Spinal cord (tissue), 10 donors: ENCODE results near the gene FBXO10. TPM values are rescaled to one million over a fixed set of nuclear protein-coding genes. Genes with fewer than 3 reads are reported as not detected.
A peak's percentile ranks its signal among the peaks of the same experiment; 100 is the strongest.

Experiments used
- DNase-seq, 6 donors: peaks; one replicate each; pipeline versions ENCODE4 v3.0.0 to v3.0.0-alpha.2; 2013 to 2015; ENCODE audit warnings: low spot score in 6 of 6, low read depth in 4 of 6
- H3K27ac ChIP-seq: one replicate; pipeline ENCODE4 v1.5.1; 2013; ENCODE audit warnings: low read depth, low read length, control low read depth
- H3K27me3 ChIP-seq: one replicate; pipeline ENCODE4 v1.6.1; 2013; ENCODE audit warnings: low read length; ENCODE audit not compliant: control insufficient read depth, insufficient read depth
- H3K36me3 ChIP-seq: one replicate; pipeline ENCODE4 v1.6.1; 2013; ENCODE audit warnings: low read length; ENCODE audit not compliant: control insufficient read depth, insufficient read depth
- H3K4me1 ChIP-seq: one replicate; pipeline ENCODE4 v1.6.1; 2013; ENCODE audit warnings: low read length; ENCODE audit not compliant: control insufficient read depth, insufficient read depth
- H3K4me3 ChIP-seq: one replicate; pipeline ENCODE4 v1.5.1; 2013; ENCODE audit warnings: low read depth, low read length, control low read depth
- H3K9me3 ChIP-seq: one replicate; pipeline ENCODE4 v1.6.1; 2013; ENCODE audit warnings: low read length; ENCODE audit not compliant: control insufficient read depth, insufficient read depth
- WGBS: methylation state at CpG from one replicate; pipeline ENCODE4 v1.1.5; 2013; ENCODE audit warnings: missing lambda C conversion rate; ENCODE audit not compliant: insufficient coverage; 5-methylcytosine and 5-hydroxymethylcytosine counted together
- long read RNA-seq, 4 donors: transcript quantifications; one replicate each; lab custom pipeline, GENCODE V29; 2026
- polyA plus RNA-seq, 2 donors: library from polyadenylated mRNA; unstranded; fragments of 120-200 nt; gene quantifications; one replicate each; pipeline ENCODE4 v1.2.1, GENCODE V29; 2013; ENCODE audit not compliant: insufficient read length in 2 of 2
- total RNA-seq, 2 donors: library from RNA; depleted of rRNA in 1 of 2; stranded (reverse); fragments of 120-200 nt in 1 of 2; fragments of >200 nt in 1 of 2; gene quantifications; one replicate each; pipeline versions ENCODE4 v1.2.3 to v1.2.4, GENCODE V29; 2013 to 2014
- donor health status: healthy.

FBXO10 gene, protein sequence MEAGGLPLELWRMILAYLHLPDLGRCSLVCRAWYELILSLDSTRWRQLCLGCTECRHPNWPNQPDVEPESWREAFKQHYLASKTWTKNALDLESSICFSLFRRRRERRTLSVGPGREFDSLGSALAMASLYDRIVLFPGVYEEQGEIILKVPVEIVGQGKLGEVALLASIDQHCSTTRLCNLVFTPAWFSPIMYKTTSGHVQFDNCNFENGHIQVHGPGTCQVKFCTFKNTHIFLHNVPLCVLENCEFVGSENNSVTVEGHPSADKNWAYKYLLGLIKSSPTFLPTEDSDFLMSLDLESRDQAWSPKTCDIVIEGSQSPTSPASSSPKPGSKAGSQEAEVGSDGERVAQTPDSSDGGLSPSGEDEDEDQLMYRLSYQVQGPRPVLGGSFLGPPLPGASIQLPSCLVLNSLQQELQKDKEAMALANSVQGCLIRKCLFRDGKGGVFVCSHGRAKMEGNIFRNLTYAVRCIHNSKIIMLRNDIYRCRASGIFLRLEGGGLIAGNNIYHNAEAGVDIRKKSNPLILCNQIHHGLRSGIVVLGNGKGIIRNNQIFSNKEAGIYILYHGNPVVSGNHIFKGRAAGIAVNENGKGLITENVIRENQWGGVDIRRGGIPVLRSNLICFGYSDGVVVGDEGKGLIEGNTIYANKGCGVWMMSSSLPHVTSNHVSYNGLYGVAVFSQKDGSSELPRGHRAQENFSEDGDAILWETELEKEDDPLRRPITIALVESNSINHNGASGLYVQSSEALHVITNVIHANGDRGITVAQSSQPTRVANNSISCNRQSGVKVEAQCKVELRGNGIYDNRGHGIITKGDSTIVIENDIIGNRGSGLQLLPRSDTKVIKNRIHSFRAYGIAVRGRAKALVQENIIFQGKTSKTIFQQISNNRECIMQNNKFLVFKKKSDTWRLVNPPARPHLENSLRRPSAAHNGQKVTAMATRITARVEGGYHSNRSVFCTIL
- total RNA-seq (10 to 100 TPM; 15.3 to 17.2 TPM), polyA plus RNA-seq (10 to 100 TPM; 17.4 to 23.4 TPM)
- long read RNA-seq, donor 1, full-length matches to known transcripts: 1 of 1 reads
- long read RNA-seq, donor 1, partial matches to known transcripts: 0 of 1 reads
- long read RNA-seq, donor 1, other reads (novel, unspliced or antisense): 0 of 1 reads
- long read RNA-seq, donor 2, full-length matches to known transcripts: 2 of 2 reads
- long read RNA-seq, donor 2, partial matches to known transcripts: 0 of 2 reads
- long read RNA-seq, donor 2, other reads (novel, unspliced or antisense): 0 of 2 reads
- long read RNA-seq, donor 3: 0 reads
- long read RNA-seq, donor 4: 0 reads

DNA sequence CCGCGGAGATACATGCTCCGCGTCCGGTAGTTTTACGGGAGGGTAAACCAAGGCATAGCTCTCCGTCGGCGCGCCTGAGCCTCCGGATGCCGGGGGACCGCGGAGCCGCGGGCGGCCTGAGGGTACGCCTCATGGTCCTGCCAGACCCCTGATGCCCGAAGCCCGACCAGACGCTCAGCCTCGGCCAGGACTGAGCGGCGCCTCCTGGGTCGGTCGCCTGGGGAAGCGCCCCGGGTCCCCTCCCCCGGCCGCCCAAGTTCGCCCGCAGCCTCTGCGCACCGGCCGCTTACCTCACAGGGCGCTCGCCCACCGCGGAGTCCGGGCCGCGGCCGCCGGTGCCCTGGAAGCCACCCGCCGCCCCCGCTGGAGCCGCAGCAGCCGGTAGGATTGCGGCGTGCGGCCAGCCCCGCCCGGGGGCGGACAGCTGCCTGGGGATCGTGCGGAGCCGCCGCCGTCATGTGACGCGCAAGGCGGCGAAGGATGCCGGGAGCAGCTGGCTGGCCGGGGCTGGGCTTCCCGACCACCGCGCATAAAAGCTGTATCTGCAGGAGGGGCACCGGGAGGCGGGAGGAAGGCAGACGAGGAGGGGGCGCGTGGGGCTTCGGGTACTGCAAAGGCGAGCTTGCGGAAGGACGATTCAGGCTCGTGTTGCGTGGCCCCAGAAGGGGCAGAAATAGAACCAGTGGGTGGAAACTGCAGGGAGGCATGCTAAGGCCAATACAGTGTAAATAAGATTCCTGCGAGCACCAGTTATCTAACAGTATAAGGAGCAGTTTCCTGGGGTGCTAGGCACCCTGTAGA, at the start of gene FBXO10:
FBXO10 (minus strand) TSS at position 460 of the 801 bp plus-strand sequence. CDS start 34,612 bp downstream, outside the sequence.
- WGBS: 0% methylated on average over 81 of the region's 81 CpGs
- Histone ChIP-seq H3K4me1 (peaks cover 6% of the 10 kb centered on the region), H3K27me3 (no peaks in the 10 kb centered on the region), H3K27ac (peak within 1 kb of the TSS; percentile 69), H3K9me3 (no peaks in the 10 kb centered on the region), H3K36me3 (no peaks in the 10 kb centered on the region), H3K4me3 (peak within 1 kb of the TSS; percentile 74)
- DNase-seq: peak in 5 of 6 donors; percentile 71 to 96 (median 79)

DNA sequence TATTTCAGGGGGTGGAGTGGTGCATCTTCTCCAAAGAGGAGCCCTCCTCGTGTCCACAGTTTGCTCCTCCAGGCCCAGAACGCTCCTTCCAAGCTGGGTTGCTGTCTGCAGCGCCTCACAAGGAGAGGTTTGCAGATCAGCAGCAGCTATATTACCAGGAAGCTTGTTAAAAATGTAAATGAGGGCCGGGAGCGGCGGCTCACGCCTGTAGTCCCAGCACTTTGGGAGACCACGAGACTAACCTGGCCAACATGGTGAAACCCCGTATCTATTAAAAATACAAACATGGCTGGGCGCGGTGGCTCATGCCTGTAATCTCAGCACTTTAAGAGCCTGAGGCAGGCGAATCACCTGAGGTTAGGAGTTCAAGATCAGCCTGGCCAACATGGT, 49.6 kb upstream of the FBXO10 start:
- 83% methylated on average over 9 of the region's 12 CpGs for WGBS
- no peak overlapping the region for H3K4me3 ChIP-seq
- peaks cover 6% of the 10 kb centered on the region for H3K4me1 ChIP-seq
- no peaks in the 10 kb centered on the region for H3K27me3 ChIP-seq
- H3K27ac ChIP-seq: no peak overlapping the region
- no peaks in the 10 kb centered on the region for H3K36me3 ChIP-seq
- H3K9me3 ChIP-seq: no peaks in the 10 kb centered on the region
- DNase-seq: no peak

DNA sequence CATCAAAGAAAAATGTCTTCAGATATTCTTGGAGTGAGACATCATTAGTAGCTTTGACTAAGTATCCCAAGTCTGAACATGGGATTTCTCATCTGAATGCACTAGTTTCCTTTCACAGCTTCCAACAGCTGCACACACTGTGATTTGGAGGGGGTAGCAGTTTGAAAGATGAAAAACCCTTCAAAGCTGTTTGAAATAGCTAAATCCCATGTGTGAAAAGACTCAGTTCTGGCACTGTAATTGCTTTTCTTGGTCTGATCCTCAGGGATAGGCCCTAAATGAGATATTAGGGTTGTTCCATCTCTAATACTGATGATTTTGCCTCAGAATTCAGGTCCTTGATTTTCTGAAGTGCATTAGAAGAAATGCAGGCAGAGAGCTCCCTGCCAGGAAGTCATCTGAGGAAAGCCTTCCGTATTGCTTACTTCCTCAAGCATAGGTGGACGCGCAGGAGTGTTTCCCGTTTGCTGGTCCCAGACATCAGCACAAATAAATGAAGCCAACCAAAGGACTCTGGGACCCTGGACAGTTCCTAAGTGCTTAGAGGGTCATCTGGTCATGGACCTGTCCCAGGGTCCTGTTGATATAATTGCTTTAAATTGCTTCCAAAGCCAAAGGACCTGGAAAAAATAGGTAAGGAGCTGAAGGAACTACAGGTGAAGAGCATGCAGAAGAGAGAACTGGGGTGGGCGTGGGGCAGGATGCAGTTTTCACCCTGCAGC, 49.0 kb upstream of the FBXO10 start:
- WGBS: 94% methylated on average over 5 of the region's 5 CpGs
- peak in 2 of 6 donors; percentile 21 to 39 for DNase-seq
- no peaks in the 10 kb centered on the region for H3K9me3 ChIP-seq

DNA sequence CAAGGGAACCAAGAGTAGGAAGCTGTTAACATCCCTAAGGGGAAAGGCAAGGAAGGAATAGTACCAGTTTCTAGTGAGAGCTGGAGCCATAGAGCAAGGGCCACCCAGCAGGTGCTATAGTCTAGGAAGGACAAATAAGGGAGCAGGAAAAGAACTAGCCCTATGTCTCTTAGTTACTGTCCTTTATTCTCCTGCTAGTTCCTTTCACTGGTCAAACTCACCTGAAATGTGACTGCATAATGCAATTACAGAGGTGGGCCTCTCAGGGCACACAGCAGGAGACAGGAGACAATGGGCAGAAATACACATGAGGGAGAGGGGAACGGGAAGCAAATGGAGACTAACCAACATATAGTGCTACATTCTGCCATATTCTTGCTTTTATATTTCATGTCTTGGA, 47.9 kb upstream of the FBXO10 start:
- DNase-seq: no peak
- WGBS: no CpG with 5 or more reads among the region's 1 CpG

More for the DNA sequence above, 49.0 kb upstream of the FBXO10 start:
- no peaks in the 10 kb centered on the region for H3K36me3 ChIP-seq
- no peak overlapping the region for H3K4me3 ChIP-seq
- peaks cover 6% of the 10 kb centered on the region for H3K4me1 ChIP-seq
- no peak overlapping the region for H3K27ac ChIP-seq
- no peaks in the 10 kb centered on the region for H3K27me3 ChIP-seq

DNA sequence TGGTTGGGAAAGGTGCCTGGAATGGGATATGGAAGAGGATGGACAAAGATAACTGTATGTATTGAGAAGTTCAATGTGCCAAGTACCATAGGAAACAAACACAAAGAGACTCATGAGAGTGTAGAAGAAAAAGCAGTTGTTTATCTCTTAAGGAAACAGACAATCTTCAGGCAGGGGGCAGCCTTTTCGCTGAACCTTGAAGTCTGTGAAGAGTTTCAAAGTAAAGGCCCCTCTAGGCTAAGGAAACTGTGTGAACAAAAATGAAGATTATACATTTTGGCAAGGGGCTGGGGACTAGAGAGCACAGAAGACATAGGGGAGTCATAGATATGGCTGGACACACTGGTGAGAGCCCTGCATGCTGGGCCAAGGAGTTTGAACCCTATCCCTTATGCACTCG, 47.1 kb upstream of the FBXO10 start:
- H3K36me3 ChIP-seq: no peaks in the 10 kb centered on the region
- no peak for DNase-seq
- H3K27me3 ChIP-seq: no peaks in the 10 kb centered on the region
- peaks cover 6% of the 10 kb centered on the region for H3K4me1 ChIP-seq
- WGBS: 92% methylated on average over 1 of the region's 2 CpGs
- H3K4me3 ChIP-seq: no peak overlapping the region
- no peak overlapping the region for H3K27ac ChIP-seq
- no peaks in the 10 kb centered on the region for H3K9me3 ChIP-seq

More for the DNA sequence above, 47.9 kb upstream of the FBXO10 start:
- H3K9me3 ChIP-seq: no peaks in the 10 kb centered on the region
- peaks cover 6% of the 10 kb centered on the region for H3K4me1 ChIP-seq
- no peaks in the 10 kb centered on the region for H3K27me3 ChIP-seq
- H3K27ac ChIP-seq: no peak overlapping the region
- H3K36me3 ChIP-seq: no peaks in the 10 kb centered on the region
- H3K4me3 ChIP-seq: no peak overlapping the region

DNA sequence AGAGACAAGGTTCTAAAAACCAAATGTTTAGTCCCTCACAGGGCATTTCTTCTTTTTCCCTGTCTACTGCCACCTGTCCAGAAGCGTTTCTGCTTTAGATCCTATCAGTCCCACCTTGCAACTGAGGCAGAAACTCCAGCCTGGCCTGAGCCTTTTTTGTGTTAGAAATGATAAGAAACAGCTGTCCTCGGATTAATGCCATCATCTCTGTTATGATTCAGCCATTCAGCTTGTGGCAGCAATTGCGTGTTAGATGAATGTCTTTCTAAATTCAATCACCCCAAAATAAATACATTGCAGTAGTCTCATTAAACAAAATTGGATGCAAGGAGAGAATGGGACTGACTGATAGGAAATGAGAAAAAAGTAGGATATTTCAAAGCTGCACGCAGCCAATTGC, 46.3 kb upstream of the FBXO10 start:
- H3K4me3 ChIP-seq: no peak overlapping the region
- WGBS: no CpG with 5 or more reads among the region's 4 CpGs
- DNase-seq: peak in 1 of 6 donors; percentile 50

DNA sequence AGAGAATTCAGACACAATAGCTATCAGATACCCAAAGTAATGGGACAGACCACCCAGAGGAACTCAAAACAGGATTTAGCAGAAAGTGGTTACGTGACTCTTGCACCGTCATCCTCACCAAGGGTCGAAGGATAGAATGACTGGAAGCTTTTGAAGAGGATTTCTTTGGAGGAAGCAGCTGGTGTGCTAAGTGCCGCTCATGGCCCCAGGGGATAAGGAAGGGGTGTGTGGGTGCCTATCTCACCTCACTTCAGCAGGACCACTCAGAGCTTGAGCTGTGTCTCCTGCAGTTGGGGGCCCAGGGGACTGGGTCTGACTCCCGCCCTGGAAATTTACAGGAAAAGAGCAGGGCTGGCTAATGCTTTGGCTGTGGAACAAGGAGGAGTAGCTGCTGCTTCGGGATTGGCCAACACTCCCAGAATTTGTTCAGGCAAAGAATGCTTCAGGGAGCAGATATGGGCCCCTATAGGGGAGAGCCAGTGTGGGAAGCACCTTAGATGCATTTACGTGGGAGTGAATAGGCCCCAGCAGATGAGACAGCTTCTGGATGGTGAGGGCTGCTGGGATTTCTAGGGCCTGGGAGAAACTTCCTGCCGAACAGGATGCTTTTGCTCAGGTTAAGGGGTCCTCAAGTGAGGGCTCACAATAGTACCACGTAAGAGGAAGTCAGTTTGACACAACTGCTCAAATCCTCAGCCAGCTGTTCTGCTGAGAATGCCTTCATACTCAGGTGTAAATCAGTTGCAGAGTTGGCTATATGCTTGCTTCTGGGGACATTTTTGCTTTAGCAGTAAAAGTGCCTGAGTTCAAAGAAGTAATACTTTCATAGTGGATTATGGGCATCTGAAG, 45.3 kb upstream of the FBXO10 start:
- Histone ChIP-seq H3K4me1 (peaks cover 6% of the 10 kb centered on the region), H3K27me3 (no peaks in the 10 kb centered on the region), H3K9me3 (no peaks in the 10 kb centered on the region), H3K27ac (no peak overlapping the region), H3K4me3 (no peak overlapping the region), H3K36me3 (no peaks in the 10 kb centered on the region)
- 58% methylated on average over 8 of the region's 9 CpGs for WGBS
- peak in 1 of 6 donors; percentile 30 for DNase-seq

More for the DNA sequence above, 46.3 kb upstream of the FBXO10 start:
- Histone ChIP-seq H3K9me3 (no peaks in the 10 kb centered on the region), H3K36me3 (no peaks in the 10 kb centered on the region), H3K27ac (no peak overlapping the region), H3K27me3 (no peaks in the 10 kb centered on the region), H3K4me1 (peaks cover 6% of the 10 kb centered on the region)

DNA sequence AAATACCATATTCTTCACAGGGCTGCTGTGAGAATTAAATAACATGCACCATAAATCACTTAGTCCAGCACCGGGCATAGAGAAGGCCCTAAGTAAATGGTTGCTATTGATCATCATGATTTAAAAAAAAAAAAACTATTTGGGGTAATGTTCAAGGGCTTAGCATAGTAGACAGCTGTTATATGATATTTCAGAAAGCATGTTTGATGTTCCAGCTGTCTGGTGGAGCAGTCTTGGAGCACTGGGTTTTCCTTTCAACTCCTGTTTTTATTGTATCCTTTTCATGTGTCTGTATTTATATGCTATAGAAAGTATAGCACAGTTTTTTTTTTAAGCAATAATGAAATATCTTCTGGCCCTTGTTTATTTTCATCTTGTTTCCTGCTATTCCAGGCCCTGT, 44.2 kb upstream of the FBXO10 start:
- Histone ChIP-seq H3K36me3 (no peaks in the 10 kb centered on the region), H3K27ac (no peak overlapping the region), H3K4me3 (no peak overlapping the region), H3K9me3 (no peaks in the 10 kb centered on the region), H3K27me3 (no peaks in the 10 kb centered on the region), H3K4me1 (peaks cover 6% of the 10 kb centered on the region)
- no CpG with 5 or more reads among the region's 1 CpG for WGBS
- DNase-seq: peak in 1 of 6 donors; percentile 58
